Activated CD8-positive, alpha-beta memory T cell treated with anti-CD3 and anti-CD28 coated beads for 36 hours (primary cell): ENCODE data around the gene CCDC14. TPM values are rescaled to one million over a fixed set of nuclear protein-coding genes. Genes with fewer than 3 reads are reported as not detected.
"Not testable (repeated sequence)": the region's sequence is repeated elsewhere in the genome, so short reads cannot be mapped to it uniquely, and the experiment has no call there.

Experiments
- CTCF ChIA-PET: fragments of 350-600 bp; sonication (Branson Sonifier 250); formaldehyde crosslinking; loops from one replicate; lab custom pipeline; 2021; ENCODE audit warnings: antibody characterized with exemption; lab: Charles Lee
- POLR2A ChIA-PET: fragments of 350-600 bp; sonication (Branson Sonifier 250); formaldehyde crosslinking; loops from one replicate; lab custom pipeline; 2021; ENCODE audit warnings: antibody characterized with exemption; lab: Charles Lee
- total RNA-seq, 2 experiments: library from RNA; stranded (reverse); gene quantifications; one replicate each; pipeline ENCODE4 v1.2.3, GENCODE V29; 2021

Gene CCDC14
- total RNA-seq, 2 experiments from 2014 or later: 31.1 to 34.0 TPM

DNA sequence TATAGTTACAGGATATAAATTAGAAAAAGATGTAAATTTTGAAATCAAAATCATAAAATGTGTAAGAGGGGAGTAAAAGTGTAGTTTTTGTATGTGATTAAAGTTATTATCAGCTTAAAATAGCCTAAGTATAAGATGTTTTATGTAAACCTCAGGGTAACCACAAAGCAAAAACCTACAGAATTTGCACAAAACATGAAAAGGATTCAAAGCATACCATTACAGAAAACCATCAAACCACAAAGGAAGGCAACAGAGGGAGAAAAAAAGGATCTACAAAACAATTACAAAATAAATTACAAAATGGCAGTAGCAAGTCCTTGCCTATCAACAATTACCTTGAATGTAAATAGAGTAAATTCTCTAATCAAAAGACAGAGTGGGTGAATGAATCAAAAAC, 40.2 kb downstream of the CCDC14 start:
- CTCF ChIA-PET: no interaction called here
- POLR2A ChIA-PET: no interaction called here

DNA sequence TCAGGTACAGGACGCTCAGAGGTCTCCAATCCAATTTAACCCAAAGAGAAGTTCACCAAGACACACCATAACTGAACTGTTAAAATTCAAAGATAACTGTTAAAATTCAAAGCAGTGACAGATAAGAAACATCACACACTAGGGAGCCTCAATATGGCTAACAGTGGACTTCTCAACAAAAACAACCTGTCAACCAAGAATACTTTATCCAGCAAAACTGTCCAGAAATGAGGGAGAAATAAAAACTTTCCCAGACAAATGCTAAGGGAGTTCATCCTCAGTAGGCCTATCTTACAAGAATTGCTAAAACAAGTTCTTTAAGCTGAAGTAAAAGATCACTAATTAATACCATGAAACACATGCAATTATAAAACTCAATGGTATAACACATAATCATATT, 40.6 kb downstream of the CCDC14 start:
- POLR2A ChIA-PET: no interaction called here
- CTCF ChIA-PET: no interaction called here

DNA sequence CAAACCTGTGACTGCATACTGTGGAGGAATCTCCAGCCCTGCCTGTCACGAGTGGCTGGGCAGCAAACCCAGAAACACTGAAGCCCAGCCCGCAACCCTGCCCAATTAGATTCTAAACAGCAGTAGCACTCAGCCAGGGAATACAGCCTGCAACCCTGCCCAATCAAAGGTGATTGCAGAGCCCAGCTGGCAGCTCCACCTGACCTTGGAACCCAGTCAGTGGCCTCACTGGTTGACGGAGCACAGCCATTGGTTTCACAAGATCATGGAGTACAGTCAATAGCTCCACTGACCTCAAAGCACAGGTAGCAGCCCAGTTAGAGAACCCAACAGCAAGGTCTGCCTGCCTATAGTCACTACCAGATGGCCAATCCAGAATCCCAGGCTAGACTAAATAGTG, 41.7 kb downstream of the CCDC14 start:
- ChIA-PET CTCF (no interaction called here), POLR2A (no interaction called here)

DNA sequence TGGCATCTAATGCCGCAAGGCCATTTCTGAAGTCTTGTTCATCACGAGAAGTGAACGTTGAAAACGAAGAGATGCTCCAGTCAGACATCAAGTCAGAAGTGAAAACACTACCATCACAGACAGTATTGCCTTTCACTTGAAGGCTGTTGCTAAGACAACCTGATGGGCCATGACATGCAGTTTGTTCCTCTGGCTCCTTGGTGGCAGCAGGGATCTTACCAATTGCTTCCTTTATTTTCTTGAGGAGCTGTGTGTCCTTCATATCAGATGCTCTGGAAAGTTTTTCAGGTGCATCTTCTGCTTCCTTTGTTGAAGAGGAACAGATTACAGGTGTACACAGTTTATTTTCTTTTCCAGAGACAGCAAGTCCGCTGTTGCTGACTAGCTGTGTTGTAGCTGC, 46.2 kb downstream of the CCDC14 start:
- ChIA-PET CTCF (no interaction called here), POLR2A (no interaction called here)

DNA sequence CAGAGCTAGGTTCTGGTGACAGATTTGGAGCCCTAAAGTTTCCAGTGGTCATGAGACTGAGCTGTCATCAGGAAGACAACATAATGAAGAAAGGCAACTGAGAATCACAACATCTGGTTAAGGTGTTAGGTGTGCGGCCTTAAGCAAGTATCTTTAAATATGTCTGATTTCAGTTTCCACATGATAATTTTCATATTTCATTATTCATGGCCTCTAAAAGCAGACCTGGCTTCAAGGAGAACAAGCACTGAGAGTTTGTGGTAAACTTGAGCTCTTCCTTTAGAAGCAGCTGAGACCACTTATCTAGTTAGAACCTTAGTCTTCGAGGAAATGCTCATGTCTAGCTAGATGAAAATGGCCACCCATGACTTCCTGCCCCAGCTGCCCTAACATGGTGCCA, 51.2 kb downstream of the CCDC14 start:
- POLR2A ChIA-PET: no interaction called here
- CTCF ChIA-PET: no interaction called here

DNA sequence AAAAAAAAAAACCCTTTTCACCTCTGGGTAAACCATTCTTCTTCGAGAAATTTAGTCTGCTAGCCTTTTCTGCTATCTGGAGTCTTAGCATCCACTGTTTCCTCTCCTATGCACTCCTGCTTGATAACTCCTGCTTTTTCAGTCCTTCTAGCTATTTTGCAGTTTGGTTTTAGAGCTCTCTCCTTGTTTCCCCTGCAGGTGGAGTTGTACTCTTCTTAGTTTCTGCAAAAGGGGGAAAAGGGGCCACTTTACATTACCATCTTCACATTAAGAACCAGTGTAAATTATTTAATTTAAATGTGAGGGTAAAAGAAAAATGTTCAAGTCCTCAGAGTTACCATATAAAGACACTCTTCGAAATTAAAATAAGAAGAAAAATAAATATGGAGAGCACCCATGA, 53.3 kb downstream of the CCDC14 start:
- CTCF ChIA-PET: no interaction called here
- POLR2A ChIA-PET: no interaction called here

DNA sequence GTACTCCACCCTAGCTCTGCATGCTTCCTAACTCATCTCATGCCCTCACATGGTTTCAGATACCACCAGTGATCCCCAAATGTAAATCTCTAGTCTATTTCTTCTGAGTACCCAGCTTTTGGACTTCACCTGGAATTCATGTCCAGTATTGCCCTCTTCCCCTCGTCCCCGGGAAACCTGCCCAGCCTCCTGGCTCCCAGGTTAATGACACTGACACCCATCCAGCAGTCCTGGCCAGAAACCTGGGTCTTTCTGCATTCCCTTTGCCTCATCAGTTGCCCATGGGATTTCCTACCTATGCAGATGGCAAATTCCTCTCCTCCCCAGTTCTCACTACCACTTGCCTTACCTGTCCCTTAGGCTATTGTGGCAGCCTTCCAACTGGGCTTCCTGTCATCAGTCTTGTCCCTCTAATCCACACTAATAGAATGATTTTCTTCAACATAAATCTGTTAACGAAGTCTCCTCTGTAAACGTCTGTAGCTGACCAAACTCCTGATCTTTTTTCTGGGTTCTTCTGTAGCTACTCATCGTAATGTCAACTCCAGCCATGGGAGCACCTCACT, 61.6 kb downstream of the CCDC14 start:
- ChIA-PET POLR2A (no interaction called here), CTCF (interaction anchor here (0.9 kb wide), 1 partner anchor 257 kb away, joined by 3 read pairs; no protein-coding TSS in a partner anchor)

DNA sequence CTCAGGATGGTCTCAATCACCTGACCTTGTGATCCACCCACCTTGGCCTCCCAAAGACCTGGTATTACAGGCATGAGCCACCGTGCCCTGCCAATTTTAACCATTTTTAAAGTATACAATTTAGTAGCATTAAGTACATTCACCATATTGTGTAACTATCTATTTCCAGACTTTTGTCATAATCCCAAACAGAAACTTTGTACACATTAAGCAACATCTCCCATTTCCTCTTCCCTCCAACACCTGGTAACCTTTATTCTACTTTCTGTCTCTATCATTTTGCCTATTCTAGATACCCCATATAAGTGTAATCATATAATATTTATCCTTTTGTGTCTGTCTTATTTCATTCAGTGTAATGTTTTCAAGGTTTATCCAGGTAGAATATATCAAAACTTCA, 68.0 kb downstream of the CCDC14 start:
- POLR2A ChIA-PET: no interaction called here
- CTCF ChIA-PET: no interaction called here

DNA sequence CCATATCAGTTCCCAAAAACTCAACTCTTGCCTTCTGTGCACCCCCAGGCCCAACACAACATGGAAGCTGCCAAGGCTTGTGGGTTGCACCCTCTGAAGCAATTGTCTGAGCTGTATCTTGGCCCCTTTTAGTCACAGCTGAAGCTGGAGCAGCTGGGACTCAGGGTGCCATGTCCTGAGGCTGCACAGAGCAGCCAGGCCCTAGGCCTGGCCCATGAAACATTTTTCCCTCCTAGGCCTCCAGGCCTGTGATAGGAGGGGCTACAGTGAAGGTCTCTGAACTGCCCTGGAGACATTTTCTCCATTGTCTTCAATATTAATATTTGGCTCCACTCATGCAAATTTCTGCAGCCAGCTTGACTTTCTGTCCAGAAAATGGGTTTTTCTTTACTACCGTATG, 68.8 kb downstream of the CCDC14 start:
- CTCF ChIA-PET: no interaction called here
- POLR2A ChIA-PET: no interaction called here

DNA sequence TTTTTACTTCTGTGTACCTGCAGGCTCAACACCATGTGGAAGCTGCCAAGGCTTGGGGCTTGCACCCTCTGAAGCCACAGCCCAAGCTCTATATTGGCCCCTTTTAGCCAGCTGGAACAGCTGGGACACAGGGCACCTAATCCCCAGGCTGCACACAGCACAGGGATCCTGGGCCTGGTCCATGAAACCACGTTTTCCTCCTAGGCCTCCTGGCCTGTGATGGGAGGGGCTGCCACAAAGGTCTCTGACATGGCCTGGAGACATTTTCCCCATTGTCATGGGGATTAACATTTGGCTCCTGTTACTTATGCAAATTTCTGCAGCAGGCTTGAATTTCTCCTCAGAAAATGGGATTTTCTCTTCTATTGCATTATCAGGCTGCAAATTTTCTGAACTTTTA, 70.0 kb downstream of the CCDC14 start:
- CTCF ChIA-PET, POLR2A ChIA-PET: not testable (repeated sequence)

DNA sequence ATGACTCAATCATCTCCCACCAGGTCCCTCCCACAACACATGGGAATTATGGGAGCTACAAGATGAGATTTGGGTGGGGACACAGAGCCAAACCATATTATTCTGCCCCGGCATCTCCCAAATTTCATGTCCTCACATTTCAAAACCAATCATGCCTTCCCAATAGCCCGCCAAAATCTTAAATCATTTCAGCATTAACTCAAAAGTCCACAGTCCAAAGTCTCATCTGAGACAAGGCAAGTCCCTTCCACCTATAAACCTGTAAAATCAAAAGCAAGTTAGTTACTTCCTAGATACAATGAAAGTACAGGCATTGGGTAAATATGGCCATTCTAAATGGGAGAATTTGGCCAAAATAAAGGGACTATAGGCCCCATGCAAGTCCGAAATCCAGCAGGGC, 70.9 kb downstream of the CCDC14 start:
- CTCF ChIA-PET, POLR2A ChIA-PET: not testable (repeated sequence)

DNA sequence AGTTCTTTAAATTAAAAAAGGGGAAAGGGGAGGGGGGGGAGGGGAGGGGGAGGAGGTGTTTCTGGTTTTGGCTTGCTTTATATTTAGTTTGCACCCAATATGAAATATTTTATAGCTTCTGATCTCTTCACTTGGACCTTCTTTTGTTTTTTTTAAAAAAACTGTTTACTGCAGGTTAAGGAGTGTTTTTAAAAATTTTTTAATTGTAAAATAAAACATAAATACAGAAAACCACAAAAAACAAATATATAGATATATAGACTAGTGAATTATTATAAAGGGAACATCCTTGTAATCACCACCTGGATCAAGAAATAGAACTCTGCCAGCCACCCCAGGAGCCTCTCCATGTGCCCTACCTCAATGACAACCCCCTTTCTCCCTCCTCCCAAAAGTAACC, 76.0 kb downstream of the CCDC14 start:
- ChIA-PET CTCF (interaction anchor here (0.6 kb wide), 1 partner anchor 733 kb away, joined by 3 read pairs; no protein-coding TSS in a partner anchor), POLR2A (no interaction called here)

DNA sequence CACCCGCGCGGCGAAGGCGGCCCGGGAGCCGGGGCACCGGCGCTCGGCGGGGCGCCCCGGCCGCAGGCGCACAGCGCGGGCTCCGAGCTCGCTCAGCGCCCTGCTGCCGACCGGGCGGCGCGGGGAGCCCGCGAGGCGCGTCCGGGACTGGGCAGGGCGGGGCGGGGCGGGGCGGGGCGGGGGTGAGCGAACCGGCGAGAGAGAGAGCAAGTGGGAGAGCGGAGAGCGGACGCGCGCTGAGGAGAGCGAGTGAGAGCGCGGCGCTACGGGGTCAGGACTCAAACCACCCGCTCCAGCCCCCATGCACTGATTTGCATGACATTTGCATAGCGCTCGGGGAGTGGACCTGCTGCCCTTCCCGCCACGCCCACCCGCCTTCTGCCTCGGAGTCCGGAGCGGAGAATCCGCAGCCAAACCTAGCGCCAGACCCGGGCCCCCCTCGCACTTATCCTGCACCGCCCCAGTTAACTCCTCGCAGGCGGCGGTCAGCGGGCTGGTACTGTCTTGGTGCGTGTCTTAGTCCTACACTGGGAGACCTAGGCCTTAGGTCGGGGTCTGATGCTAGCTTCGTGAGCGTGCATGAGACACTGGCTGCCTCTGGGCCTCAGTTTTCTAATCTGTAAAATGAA, 76.7 kb downstream of the CCDC14 start, which contains the start of gene MYLK:
TSS of gene MYLK (minus strand) at position 130 of the 629 bp plus-strand sequence. CDS start 90,491 bp downstream, outside the sequence.
- CTCF ChIA-PET: no interaction called here
- POLR2A ChIA-PET: no interaction called here

DNA sequence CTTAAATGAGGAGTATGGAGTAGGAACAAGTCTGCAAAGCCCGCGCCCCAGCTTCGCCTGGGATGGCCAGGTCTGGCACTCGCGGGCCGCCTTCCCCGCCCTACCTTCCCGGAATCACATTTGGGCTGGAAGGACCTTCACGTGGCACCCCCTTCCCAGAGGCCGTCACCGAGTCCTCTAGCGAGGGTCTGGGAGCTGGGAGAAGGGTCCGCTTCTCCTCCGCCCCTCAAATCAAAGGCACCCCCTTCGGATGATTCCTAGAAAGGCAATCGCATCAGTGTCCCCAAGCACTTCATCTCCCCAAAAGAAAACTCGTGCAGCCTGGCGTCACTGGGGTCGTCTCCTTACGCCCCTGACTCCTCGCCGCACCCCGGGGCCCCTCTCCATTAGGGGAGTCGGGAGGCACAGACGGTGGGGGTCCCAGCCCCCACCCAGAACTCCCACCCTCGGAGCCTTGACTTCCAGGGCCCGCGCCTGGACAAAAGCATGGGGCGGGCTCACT, 77.3 kb downstream of the CCDC14 start:
- POLR2A ChIA-PET: no interaction called here
- CTCF ChIA-PET: no interaction called here

DNA sequence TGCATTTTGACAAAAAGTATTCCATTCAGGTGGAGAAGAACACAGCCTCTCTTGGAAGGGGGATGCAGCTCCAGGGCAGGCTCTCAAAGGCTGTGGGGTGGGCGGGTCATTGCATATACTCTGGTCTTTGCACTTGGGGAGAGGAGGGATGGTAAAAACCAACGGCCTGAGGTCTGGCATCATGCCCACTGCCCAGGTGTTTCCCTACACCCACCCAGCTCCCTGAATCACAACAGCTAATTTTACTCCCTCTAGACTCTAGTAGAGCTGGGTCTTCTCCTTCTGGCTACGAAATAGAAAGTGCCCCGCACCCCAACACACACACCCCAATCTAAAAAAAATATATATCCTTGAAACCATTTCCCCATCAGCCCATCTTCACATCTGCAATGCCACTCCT, 77.9 kb downstream of the CCDC14 start:
- POLR2A ChIA-PET: no interaction called here
- CTCF ChIA-PET: no interaction called here

DNA sequence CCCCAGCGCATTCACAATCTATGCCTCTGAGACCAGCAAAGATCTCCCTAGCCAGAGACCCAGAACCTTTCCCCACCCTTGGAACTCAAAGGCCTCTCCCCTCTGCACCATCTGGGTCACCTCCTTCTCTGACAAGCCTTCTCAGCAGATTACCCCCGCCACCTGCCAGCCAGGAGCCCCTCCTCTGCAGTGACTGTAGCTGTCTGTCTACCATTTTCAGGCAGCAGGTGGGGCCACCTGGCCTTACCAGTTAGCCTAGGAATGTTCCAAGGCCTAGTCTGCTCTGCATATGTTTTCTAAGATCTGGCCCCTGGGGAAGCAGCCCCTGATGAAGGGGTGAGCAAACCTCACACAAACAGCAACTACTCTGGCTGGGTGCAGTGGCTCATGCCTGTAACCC, 79.3 kb downstream of the CCDC14 start:
- ChIA-PET POLR2A (no interaction called here), CTCF (no interaction called here)

DNA sequence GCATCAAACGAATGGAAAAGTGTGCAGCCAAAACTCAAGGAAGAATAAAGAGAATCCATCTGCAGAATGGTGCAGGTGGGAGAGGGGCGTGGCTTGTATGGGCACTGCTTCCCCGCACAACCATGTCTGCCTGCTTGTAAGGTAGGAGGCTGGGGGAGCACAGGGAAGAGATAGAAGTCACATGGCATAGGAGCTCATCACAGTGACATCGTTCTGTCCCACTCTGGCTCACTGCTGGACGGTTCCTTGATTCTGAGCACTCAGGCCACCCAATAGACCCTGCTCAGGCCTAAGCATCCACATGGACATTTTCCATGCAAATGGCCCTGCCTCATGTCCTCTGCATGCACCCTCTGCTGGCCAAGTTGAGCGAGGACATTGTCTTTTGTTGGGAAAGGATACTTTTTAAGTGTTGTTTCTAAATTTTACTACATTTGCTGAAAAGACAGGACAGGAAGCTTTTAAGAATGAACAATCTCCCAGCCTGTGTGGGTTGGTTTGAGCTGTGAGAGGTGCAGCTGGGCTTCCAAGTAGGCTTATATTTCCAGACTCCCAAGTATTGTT, 79.9 kb downstream of the CCDC14 start:
- ChIA-PET CTCF (no interaction called here), POLR2A (no interaction called here)

DNA sequence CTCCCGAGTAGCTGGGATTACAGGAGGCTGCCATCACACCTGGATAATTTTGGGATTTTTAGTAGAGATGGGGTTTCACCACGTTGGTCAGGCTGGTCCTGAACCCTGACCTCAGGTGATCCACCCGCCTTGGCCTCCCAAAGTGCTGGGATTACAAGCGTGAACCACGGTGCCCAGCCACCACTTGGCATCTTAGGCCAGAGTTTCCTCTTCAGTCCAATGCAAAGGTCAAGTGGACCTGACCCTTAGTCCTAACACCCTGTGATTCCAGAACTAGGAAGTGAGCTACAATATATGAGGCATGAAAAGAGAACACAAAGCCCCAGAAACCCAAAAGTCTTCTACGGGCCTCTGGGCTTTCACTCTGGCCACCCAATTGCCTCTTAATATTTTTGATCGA, 82.2 kb downstream of the CCDC14 start:
- POLR2A ChIA-PET: no interaction called here
- CTCF ChIA-PET: no interaction called here

DNA sequence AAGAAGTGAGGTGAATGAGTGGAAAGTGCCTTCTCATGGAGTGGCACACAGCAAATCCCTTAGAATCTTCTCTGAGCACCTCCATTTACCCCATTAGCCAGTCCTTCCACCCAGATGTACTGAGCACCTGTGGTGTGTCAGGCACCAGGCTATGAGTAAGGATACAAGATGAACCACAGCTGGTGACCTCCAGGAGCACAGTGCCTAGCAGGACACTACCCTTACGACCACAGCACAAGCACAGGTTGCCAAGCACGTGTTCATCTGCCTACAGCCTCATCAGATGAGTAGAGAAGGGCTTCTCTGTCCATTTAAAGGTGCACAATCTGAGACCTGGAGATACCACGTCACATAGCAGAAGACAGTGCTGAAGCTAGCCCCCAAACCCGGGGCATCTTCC, 83.1 kb downstream of the CCDC14 start:
- ChIA-PET CTCF (no interaction called here), POLR2A (no interaction called here)

DNA sequence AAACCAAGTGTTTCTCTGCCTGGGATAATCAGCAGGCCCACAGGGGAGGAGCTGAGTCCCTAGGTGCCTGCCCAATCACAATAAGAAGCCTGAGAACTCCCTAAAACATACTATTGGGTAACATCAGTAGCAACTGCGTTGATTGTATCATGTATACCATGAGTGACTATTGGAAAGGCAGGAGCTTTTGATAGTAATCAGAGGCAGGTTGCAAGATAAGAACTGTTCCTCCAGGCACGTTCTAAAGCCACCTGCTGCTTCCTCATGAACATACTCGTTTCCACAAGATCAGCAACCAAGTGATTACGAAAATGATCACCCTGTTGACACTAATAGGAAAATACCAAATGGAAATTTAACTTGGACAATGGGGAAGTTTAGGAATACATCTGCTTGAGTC, 83.6 kb downstream of the CCDC14 start:
- POLR2A ChIA-PET: no interaction called here

DNA sequence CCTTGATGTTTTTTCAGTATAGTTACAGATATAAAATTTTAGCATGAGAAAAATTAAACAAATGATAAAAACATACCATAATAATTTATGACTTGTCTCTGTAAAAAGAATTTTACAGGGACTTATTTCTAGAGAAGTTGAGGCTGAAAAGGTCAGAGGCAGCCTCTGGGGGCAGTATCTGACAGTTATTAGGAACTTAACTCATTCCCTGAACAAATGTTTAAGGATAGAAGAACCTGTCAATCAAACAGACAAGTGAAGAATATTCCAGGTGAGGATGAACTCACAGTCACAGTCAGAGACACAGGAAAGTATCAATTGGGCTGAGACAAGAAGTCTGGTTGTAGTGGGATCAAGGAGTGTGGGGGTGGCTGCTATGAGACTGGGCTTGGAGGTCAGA, 84.2 kb downstream of the CCDC14 start:
- ChIA-PET CTCF (no interaction called here), POLR2A (no interaction called here)

More for the DNA sequence above, 83.6 kb downstream of the CCDC14 start:
- CTCF ChIA-PET: no interaction called here
